Upper lobe of right lung (tissue), 1 donor: ENCODE data around the gene PIGP. TPM values are rescaled to one million over a fixed set of nuclear protein-coding genes. Genes with fewer than 3 reads are reported as not detected.
"Not testable (repeated sequence)": the region's sequence is repeated elsewhere in the genome, so short reads cannot be mapped to it uniquely, and the experiment has no call there.

Experiments used
- ATAC-seq: fragments of 200-7000 bp; cut with Tn5 transposase; one replicate; pipeline ENCODE4 v1.9.1; 2020; ENCODE audit warnings: mild to moderate bottlenecking, moderate library complexity
- DNase-seq: peaks from one replicate; pipeline ENCODE4 v3.0.0-alpha.2; 2020
- H3K27ac ChIP-seq: fragments of 200-600 bp; one replicate; pipeline ENCODE4 v1.8.0; 2022
- H3K27me3 ChIP-seq: fragments of 200-600 bp; one replicate; pipeline ENCODE4 v1.8.0; 2022; ENCODE audit warnings: mild to moderate bottlenecking
- H3K36me3 ChIP-seq: fragments of 200-600 bp; one replicate; pipeline ENCODE4 v1.8.0; 2022
- H3K4me1 ChIP-seq: fragments of 200-600 bp; one replicate; pipeline ENCODE4 v1.8.0; 2022
- H3K4me3 ChIP-seq: fragments of 200-600 bp; one replicate; pipeline ENCODE4 v1.8.0; 2022; ENCODE audit warnings: mild to moderate bottlenecking
- H3K9me3 ChIP-seq: fragments of 200-600 bp; one replicate; pipeline ENCODE4 v1.8.0; 2022
- CTCF ChIP-seq: fragments of 200-600 bp; IDR thresholded peaks from one replicate; pipeline ENCODE4 v1.8.0; 2022; ENCODE audit warnings: antibody characterized with exemption
- intact Hi-C: fragments of 100-400 bp; cut with DNase I; formaldehyde crosslinking; loops from one replicate; pipeline ENCODE4 v1.11.0; 2022
- total RNA-seq: library from RNA; stranded (reverse); fragmentation: NEBNext Ultra II Directional; extraction: Animal tissue kit (Norgen Biotek cat#: 25700); gene quantifications from one replicate; pipeline ENCODE4 v1.2.1, GENCODE V29; 2021
- donor health status: DM: no; HTN: yes; CAD: no; lungs with severe emphysema.

Gene PIGP
- total RNA-seq, 1 donor from 2014 or later, result 28.3 TPM

GRCh38 chr21:37039411-37040075 is 33.3 kb downstream of the PIGP start:
- H3K4me3 ChIP-seq, result no peak overlapping the region
- no peak overlapping the region for H3K27ac ChIP-seq
- H3K4me1 ChIP-seq, result no peaks in the 10 kb centered on the region
- H3K9me3 ChIP-seq, result no peaks in the 10 kb centered on the region
- DNase-seq (no peak), ATAC-seq (no peak)
- H3K27me3 ChIP-seq, result no peaks in the 10 kb centered on the region
- intact Hi-C loops, result no loop called here
- no peak for TF ChIP-seq CTCF
- no peaks in the 10 kb centered on the region for H3K36me3 ChIP-seq

- Histone ChIP-seq H3K36me3 (no peaks in the 10 kb centered on the region), H3K9me3 (no peaks in the 10 kb centered on the region), H3K27me3 (no peaks in the 10 kb centered on the region), H3K27ac (no peak overlapping the region), H3K4me1 (no peaks in the 10 kb centered on the region), H3K4me3 (no peak overlapping the region)
- ATAC-seq (no peak), DNase-seq (no peak)
- intact Hi-C loops, result no loop called here
- no peak for TF ChIP-seq CTCF
Observed at GRCh38 chr21:37036177-37036576, 36.7 kb downstream of the PIGP start.

- H3K27ac ChIP-seq, H3K27me3 ChIP-seq, H3K4me3 ChIP-seq, ATAC-seq, H3K9me3 ChIP-seq, H3K4me1 ChIP-seq, intact Hi-C loops, H3K36me3 ChIP-seq, DNase-seq: not testable (repeated sequence)
Observed at GRCh38 chr21:37034394-37034793, 38.5 kb downstream of the PIGP start.

- ATAC-seq (no peak), DNase-seq (no peak)
- TF ChIP-seq CTCF, result no peak
- Histone ChIP-seq H3K4me3 (no peak overlapping the region), H3K36me3 (no peaks in the 10 kb centered on the region), H3K27me3 (no peaks in the 10 kb centered on the region), H3K4me1 (no peaks in the 10 kb centered on the region), H3K9me3 (no peaks in the 10 kb centered on the region), H3K27ac (no peak overlapping the region)
- intact Hi-C loops, result no loop called here
Observed at GRCh38 chr21:37032877-37033471, 39.9 kb downstream of the PIGP start.

GRCh38 chr21:37032293-37032692 is 40.6 kb downstream of the PIGP start:
- H3K4me3 ChIP-seq, result no peak overlapping the region
- ATAC-seq (no peak), DNase-seq (no peak)
- intact Hi-C loops, result no loop called here
- no peak overlapping the region for H3K27ac ChIP-seq
- no peaks in the 10 kb centered on the region for H3K36me3 ChIP-seq
- H3K27me3 ChIP-seq, result no peaks in the 10 kb centered on the region
- H3K4me1 ChIP-seq, result no peaks in the 10 kb centered on the region
- TF ChIP-seq CTCF, result no peak
- H3K9me3 ChIP-seq, result no peaks in the 10 kb centered on the region

GRCh38 chr21:37030864-37031263 is 42.0 kb downstream of the PIGP start:
- H3K4me1 ChIP-seq, result no peaks in the 10 kb centered on the region
- TF ChIP-seq CTCF, result no peak
- H3K9me3 ChIP-seq, result no peaks in the 10 kb centered on the region
- H3K4me3 ChIP-seq, result no peak overlapping the region
- H3K27ac ChIP-seq, result no peak overlapping the region
- no peak for DNase-seq
- no peaks in the 10 kb centered on the region for H3K27me3 ChIP-seq
- ATAC-seq, result no peak
- intact Hi-C loops, result no loop called here
- no peaks in the 10 kb centered on the region for H3K36me3 ChIP-seq
